HFF-Myc (cell line): ENCODE measurements around the gene RBM10.

Experiments
- DNase-seq: peaks from one replicate; pipeline ENCODE4 v3.0.0-alpha.2; 2011; ENCODE audit warnings: low read depth; ENCODE audit errors: extremely low read depth
- H3K4me3 ChIP-seq: replicated peaks from 2 replicates; pipeline ENCODE4 v1.5.1; 2011; ENCODE audit warnings: low read depth, mild to moderate bottlenecking, control low read depth, low read length
- TF ChIP-seq, protein P1 (sequence below): IDR thresholded peaks from 2 replicates; pipeline ENCODE4 v1.5.1; 2012; ENCODE audit warnings: mild to moderate bottlenecking, low read depth, low read length, control low read depth; ENCODE audit errors: missing control alignments

RBM10 gene

DNA sequence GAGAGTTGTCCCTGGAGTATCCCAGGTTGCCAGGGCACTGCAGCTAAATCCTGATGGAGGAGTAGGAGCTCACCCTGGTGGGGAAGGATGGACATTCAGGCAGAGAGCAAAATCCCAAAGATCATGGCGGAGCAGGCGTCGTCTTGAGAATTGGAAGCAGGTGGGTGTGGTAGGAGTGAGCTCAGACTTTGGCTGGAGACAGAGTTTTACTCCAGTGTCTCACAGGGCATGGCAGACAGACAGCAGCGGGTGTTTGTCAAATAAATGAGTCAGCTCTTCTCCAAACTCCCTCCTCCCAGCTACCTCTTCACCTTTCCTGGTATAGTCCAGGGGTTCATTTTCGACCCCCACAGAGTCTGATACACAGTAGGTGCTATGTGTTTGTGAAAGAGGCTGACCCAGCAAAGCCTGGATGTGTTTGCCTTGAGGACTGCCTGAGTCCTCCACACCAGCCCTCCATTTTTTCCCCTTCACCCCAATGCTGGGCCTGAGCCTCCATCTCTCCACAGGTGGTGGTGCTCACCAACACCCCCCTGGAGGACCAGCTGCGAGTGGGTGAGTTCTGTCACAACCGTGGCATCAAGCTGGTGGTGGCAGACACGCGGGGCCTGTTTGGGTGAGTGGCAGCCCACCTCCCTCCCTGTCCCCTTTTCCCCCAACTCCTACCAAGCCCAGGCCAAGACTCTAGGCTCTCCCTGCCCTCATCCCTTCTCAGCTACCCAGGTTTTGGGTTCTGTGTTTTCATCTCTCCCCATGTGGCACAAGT lies 55.5 kb downstream of the RBM10 start:
- TF ChIP-seq, protein P1, sequence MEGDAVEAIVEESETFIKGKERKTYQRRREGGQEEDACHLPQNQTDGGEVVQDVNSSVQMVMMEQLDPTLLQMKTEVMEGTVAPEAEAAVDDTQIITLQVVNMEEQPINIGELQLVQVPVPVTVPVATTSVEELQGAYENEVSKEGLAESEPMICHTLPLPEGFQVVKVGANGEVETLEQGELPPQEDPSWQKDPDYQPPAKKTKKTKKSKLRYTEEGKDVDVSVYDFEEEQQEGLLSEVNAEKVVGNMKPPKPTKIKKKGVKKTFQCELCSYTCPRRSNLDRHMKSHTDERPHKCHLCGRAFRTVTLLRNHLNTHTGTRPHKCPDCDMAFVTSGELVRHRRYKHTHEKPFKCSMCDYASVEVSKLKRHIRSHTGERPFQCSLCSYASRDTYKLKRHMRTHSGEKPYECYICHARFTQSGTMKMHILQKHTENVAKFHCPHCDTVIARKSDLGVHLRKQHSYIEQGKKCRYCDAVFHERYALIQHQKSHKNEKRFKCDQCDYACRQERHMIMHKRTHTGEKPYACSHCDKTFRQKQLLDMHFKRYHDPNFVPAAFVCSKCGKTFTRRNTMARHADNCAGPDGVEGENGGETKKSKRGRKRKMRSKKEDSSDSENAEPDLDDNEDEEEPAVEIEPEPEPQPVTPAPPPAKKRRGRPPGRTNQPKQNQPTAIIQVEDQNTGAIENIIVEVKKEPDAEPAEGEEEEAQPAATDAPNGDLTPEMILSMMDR, result peak; percentile 9
- DNase-seq, result no peak
- H3K4me3 ChIP-seq, result no peak overlapping the region

DNA sequence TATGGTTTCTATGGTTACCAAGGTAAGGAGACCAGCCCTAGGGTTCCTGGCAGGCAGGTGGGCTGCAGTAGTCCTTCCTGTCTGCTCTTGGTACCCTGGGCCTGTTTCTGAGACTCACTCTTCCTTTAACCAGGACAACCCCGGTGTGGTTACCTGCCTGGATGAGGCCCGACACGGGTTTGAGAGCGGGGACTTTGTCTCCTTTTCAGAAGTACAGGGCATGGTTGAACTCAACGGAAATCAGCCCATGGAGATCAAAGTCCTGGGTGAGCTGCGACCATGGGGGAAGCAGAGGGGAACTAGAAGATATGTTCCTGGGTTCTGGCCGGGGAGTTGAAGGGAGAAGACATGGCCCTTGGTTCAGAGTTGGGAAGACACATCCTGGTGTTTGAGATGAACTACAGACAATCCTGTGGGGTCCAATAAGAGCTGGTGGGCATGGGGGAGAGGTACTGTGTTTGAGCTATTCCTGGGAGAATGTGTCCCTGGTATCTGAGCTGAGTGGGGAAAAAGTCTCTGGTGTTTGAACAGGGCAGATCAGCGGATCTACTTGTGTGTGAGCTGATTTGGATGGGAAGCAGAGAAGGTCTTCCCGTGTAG lies 56.4 kb downstream of the RBM10 start:
- DNase-seq, result no peak
- TF ChIP-seq, protein P1, result no peak
- no peak overlapping the region for H3K4me3 ChIP-seq

DNA sequence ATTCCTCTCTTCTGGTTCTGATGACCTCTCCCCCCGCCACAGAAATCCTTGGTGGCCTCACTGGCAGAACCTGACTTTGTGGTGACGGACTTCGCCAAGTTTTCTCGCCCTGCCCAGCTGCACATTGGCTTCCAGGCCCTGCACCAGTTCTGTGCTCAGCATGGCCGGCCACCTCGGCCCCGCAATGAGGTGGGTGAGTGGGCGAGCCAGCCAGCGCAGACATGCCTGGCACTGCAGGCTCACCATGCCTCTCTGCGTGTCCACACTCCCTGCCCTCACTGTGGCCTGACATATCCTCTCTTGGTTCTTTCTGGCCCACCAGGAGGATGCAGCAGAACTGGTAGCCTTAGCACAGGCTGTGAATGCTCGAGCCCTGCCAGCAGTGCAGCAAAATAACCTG lies 57.3 kb downstream of the RBM10 start:
- no peak overlapping the region for H3K4me3 ChIP-seq
- no peak for DNase-seq
- TF ChIP-seq, protein P1, result no peak

DNA sequence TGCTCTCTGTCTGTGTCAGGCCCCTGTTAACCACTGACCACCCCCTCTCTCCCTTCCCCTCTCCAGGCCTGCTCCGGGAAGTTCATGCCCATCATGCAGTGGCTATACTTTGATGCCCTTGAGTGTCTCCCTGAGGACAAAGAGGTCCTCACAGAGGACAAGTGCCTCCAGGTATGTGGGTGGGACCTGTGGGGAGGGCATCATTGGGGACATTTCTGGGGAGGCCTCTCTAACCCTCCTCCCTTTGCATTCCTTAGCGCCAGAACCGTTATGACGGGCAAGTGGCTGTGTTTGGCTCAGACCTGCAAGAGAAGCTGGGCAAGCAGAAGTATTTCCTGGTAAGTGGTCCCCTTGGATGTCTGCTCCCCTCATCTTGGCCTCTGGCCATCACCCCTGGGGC lies 57.9 kb downstream of the RBM10 start:
- TF ChIP-seq, protein P1, result no peak
- no peak for DNase-seq

DNA sequence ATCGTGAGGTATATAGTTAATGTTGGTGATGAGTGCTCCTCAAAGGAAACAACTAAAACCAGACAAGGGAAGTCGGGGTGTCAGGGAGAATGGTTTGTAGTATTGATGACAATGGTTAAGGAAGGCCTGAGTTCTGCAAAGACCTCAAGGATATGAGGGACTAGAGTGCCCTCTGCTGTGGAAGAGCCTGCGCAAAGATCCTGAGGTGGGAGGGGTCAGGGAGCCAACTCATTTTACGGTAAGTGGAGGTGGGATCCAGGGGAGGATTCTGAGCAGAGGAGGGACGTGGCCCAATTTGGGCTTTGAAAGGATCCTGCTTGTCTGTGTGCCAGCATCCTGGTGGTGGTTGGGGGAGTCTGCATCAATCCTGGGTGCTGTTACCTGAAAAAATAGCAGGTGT lies 59.9 kb downstream of the RBM10 start:
- TF ChIP-seq, protein P1, result no peak
- no peak for DNase-seq
- H3K4me3 ChIP-seq, result no peak overlapping the region

More for the DNA sequence above, 57.9 kb downstream of the RBM10 start:
- no peak overlapping the region for H3K4me3 ChIP-seq

DNA sequence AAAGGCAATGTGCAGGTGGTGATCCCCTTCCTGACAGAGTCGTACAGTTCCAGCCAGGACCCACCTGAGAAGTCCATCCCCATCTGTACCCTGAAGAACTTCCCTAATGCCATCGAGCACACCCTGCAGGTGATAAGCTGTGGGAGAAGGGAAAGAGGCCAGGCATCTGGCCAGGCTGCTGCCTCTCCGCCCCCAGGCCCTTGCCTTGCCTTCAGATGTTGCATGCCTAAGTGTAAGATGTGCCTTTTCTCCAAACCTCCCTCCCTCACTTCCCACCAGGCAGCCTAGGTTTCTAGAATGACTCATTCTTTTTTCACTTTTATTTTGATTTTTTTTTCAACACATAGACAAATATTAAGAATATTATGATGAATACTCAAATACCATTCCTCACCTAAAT lies 61.3 kb downstream of the RBM10 start:
- TF ChIP-seq, protein P1, result no peak
- DNase-seq, result no peak
- H3K4me3 ChIP-seq, result no peak overlapping the region

DNA sequence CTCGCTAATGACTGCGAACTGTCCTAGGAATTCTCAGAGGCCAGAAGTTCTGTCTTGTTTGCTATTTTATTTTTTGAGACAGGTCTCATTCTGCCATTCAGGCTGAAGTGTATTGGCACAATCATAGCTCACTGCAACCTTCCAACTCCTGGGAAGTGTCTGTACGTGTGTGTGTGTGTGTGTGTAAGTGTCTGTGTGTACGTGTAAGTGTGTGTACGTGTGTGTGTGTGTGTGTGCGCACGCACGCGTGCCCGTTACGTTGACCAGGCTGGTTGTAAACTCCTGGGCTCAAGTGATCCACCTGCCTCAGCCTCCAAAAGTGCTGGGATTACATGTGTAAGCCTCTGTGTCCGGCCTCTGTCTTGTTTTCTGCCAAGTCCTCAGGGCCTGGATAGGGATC lies 63.1 kb downstream of the RBM10 start:
- TF ChIP-seq, protein P1, result no peak
- no peak for DNase-seq
- H3K4me3 ChIP-seq, result no peak overlapping the region
